Measurements from ENCODE around the gene LRRC8B. TPM values are rescaled to one million over a fixed set of nuclear protein-coding genes. Genes with fewer than 3 reads are reported as not detected.

The LRRC8B gene
- total and polyA plus RNA-seq, 2 of the 13 experiments (the other 11 are each of a cell fraction or from before 2014, with no cell fraction given): 4.9 to 7.6 TPM

DNA sequence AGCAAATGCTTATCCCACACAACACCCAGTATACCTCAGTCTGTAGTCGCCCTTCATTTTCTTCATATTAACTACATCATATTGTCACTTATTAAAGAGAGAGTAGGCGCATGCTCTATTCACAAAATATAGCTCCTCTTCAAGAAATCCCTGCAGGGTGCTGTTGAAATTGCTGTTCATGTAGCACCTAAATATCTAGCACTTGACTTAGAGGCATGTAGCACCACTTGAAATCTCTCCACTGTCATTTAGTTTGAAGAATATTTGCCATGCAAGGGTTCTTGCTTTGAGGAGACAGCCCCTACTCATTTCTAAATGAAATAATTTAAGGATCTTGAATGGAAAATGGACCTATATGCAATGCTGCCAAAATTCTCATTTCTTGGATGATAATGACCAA lies 20.9 kb upstream of the LRRC8B start:
- Histone ChIP-seq H3K79me2 (ENCODE audit: insufficient read depth, low read length) (no peaks in the 10 kb centered on the region), H3K4me3 (replicated peaks in 1 of 3; ENCODE audit: insufficient read depth in 1 of 3, low read depth in 2 of 3, low read length in 3 of 3) (no peak overlapping the region)

More for the DNA sequence above, 20.9 kb upstream of the LRRC8B start:
- no peaks in the 10 kb centered on the region for H3K9me3 ChIP-seq (ENCODE audit: low read length)
- no peak overlapping the region for H3K27ac ChIP-seq (ENCODE audit: extremely low read length, insufficient read depth, low read length)
- no peak overlapping the region for H2AFZ ChIP-seq (ENCODE audit: low read length)
- no peak overlapping the region for H3K9ac ChIP-seq (ENCODE audit: insufficient read depth, low read depth, low read length)
- no peaks in the 10 kb centered on the region for H3K4me1 ChIP-seq (ENCODE audit: insufficient read depth, low read length)
- H3K27me3 ChIP-seq (ENCODE audit: control insufficient read depth in 1 of 2, insufficient read depth in 2 of 2, low read length in 2 of 2): peaks cover 0 to 8% of the 10 kb centered on the region in 2 experiments; a peak in 2 of 5 replicates
- no peak for FAIRE-seq
- intact Hi-C loops (cut with micrococcal nuclease; ENCODE audit: unreplicated experiment) (no loop called here), in situ Hi-C loops (cut with HindIII; ENCODE audit: extremely low pct_ligation_motif_present, low pct_unique_long_range_greater_than_20kb) (no loop called here)
- 43% methylated on average over 2 of the region's 2 CpGs for WGBS (ENCODE audit: low lambda C conversion rate)
- BruUV-seq (replicated peaks): no TSS peak
- H4K20me1 ChIP-seq (ENCODE audit: insufficient read depth, low read length): no peaks in the 10 kb centered on the region
- no peaks in the 10 kb centered on the region for H3K36me3 ChIP-seq (replicated peaks in 1 of 2; ENCODE audit: control insufficient read depth in 1 of 2, insufficient read depth in 2 of 2, low read length in 2 of 2)
- ChIA-PET CTCF (ENCODE audit: low intra/inter-chr PET ratio, low total read pairs) (no interaction called here), POLR2A (no interaction called here)
- ATAC-seq: no peak
- TF ChIP-seq KDM1A (CRISPR knock-in tag; IDR thresholded peaks at IDR 0.05): no peak
- no peak for TF ChIP-seq KLF9 (CRISPR knock-in tag; IDR thresholded peaks at IDR 0.05; ENCODE audit: low read depth)
- no peak for TF ChIP-seq TCF7L2 (IDR thresholded peaks at IDR 0.05; ENCODE audit: low read depth, low read length)
- no peak for TF ChIP-seq MLXIP (CRISPR knock-in tag; IDR thresholded peaks at IDR 0.05; ENCODE audit: borderline replicate concordance)
- TF ChIP-seq TAF1 (CRISPR knock-in tag; IDR thresholded peaks at IDR 0.05): no peak
- TF ChIP-seq KDM3A (CRISPR knock-in tag; IDR thresholded peaks at IDR 0.05; ENCODE audit: low read depth): no peak
- no peak for TF ChIP-seq ARID5B (CRISPR knock-in tag; IDR thresholded peaks at IDR 0.05)
- no peak for DNase-seq (ENCODE audit: low spot score)
- no peak overlapping the region for H3K4me2 ChIP-seq (ENCODE audit: low read depth, low read length)
